ENCODE results near the gene PTGES2. TPM values are rescaled to one million over a fixed set of nuclear protein-coding genes. Genes with fewer than 3 reads are reported as not detected.

PTGES2 gene
- total and polyA plus RNA-seq, 2 of the 13 experiments (the other 11 are each of a cell fraction or from before 2014, with no cell fraction given), result 63.7 to 79.8 TPM

- TF ChIP-seq ZNF691 (CRISPR knock-in tag; IDR thresholded peaks at IDR 0.05; ENCODE audit: borderline replicate concordance, low read depth) (0 out of 2 replicates have a peak, but pooled peaks have one; percentile 49), ZBTB4 (CRISPR knock-in tag; IDR thresholded peaks at IDR 0.05; ENCODE audit: borderline replicate concordance) (no peak), ZNF503 (CRISPR knock-in tag; IDR thresholded peaks at IDR 0.05) (no peak), TCF12 (IDR thresholded peaks at IDR 0.05) (no peak), TCF12 (CRISPR knock-in tag; IDR thresholded peaks at IDR 0.05) (no peak), JARID2 (CRISPR knock-in tag; IDR thresholded peaks at IDR 0.05; ENCODE audit: insufficient replicate concordance) (no peak), PHF21A (CRISPR knock-in tag; IDR thresholded peaks at IDR 0.05) (no peak), TSC22D2 (CRISPR knock-in tag; IDR thresholded peaks at IDR 0.05; ENCODE audit: borderline replicate concordance) (peak; percentile 57; the same call in 1 of the 2 replicates), SYNCRIP (IDR thresholded peaks at IDR 0.05; ENCODE audit: insufficient read depth, low read depth, low read length) (no peak), HES4 (CRISPR knock-in tag; IDR thresholded peaks at IDR 0.05; ENCODE audit: borderline replicate concordance) (no peak), SP1 (IDR thresholded peaks at IDR 0.05) (no peak), SP1 (CRISPR knock-in tag; IDR thresholded peaks at IDR 0.05) (peak; percentile 47; the same call in 1 of the 2 replicates), THRA (CRISPR knock-in tag; IDR thresholded peaks at IDR 0.05; ENCODE audit: borderline replicate concordance) (peak; percentile 65; the same call in 1 of the 2 replicates), AHDC1 (CRISPR knock-in tag; IDR thresholded peaks at IDR 0.05; ENCODE audit: borderline replicate concordance) (no peak)
Observed at GRCh38 chr9:128117613-128118471, 9.7 kb downstream of the PTGES2 start (continued).
